Measurements from ENCODE around the gene POU3F4. TPM values are rescaled to one million over a fixed set of nuclear protein-coding genes. Genes with fewer than 3 reads are reported as not detected.

Gene POU3F4
- total and polyA plus RNA-seq, 7 donors, result not detected

- H3K27ac ChIP-seq, result no peak overlapping the region
Measured at GRCh38 chrX:83504721-83505479, 3.2 kb upstream of the POU3F4 start.

GRCh38 chrX:83508526-83509253 lies 600 bp downstream of the POU3F4 start:
- H3K4me3 ChIP-seq, result no peak overlapping the region
- intact Hi-C loops (cut with DNase I), result no loop called here
- H3K27me3 ChIP-seq (ENCODE audit: insufficient read depth in 3 of 3, low read length in 2 of 3), result peaks cover 3 to 87% (median 16%) of the 10 kb centered on the region in 3 donors
- DNase-seq, result no peak
- no peak overlapping the region for H3K27ac ChIP-seq
- no peaks in the 10 kb centered on the region for H3K4me1 ChIP-seq
- WGBS, 3 donors, result 1 to 34% (median 4%) methylated on average over 41 to 50 of the region's 50 CpGs
- H3K9me3 ChIP-seq, result no peaks in the 10 kb centered on the region
- H3K36me3 ChIP-seq (ENCODE audit: insufficient read depth in 1 of 2, low read depth in 1 of 2), result no peaks in the 10 kb centered on the region
- TF ChIP-seq CTCF (IDR thresholded peaks at IDR 0.05), result no peak
- no peak for ATAC-seq

More at GRCh38 chrX:83504721-83505479, 3.2 kb upstream of the POU3F4 start:
- 4 to 16% (median 6%) methylated on average over 11 of the region's 11 CpGs for WGBS, 3 donors
- intact Hi-C loops (cut with DNase I), result no loop called here
- peaks cover 3 to 71% (median 12%) of the 10 kb centered on the region in 3 donors for H3K27me3 ChIP-seq (ENCODE audit: insufficient read depth in 3 of 3, low read length in 2 of 3)
- no peak for TF ChIP-seq CTCF (IDR thresholded peaks at IDR 0.05)
- DNase-seq (no peak), ATAC-seq (no peak)
- H3K36me3 ChIP-seq (ENCODE audit: insufficient read depth in 1 of 2, low read depth in 1 of 2), result no peaks in the 10 kb centered on the region
- no peak overlapping the region for H3K4me3 ChIP-seq
- H3K4me1 ChIP-seq, result no peaks in the 10 kb centered on the region
- H3K9me3 ChIP-seq, result no peaks in the 10 kb centered on the region

- no peak for TF ChIP-seq CTCF (IDR thresholded peaks at IDR 0.05)
- H3K4me3 ChIP-seq, result no peak overlapping the region
- peaks cover 0 to 86% (median 16%) of the 10 kb centered on the region in 3 donors for H3K27me3 ChIP-seq (ENCODE audit: insufficient read depth in 3 of 3, low read length in 2 of 3)
- H3K36me3 ChIP-seq (ENCODE audit: insufficient read depth in 1 of 2, low read depth in 1 of 2), result no peaks in the 10 kb centered on the region
- H3K27ac ChIP-seq, result no peak overlapping the region
- H3K4me1 ChIP-seq, result no peaks in the 10 kb centered on the region
- 2 to 32% (median 2%) methylated on average over 16 of the region's 16 CpGs for WGBS, 3 donors
- intact Hi-C loops (cut with DNase I), result no loop called here
- DNase-seq (no peak), ATAC-seq (no peak)
- no peaks in the 10 kb centered on the region for H3K9me3 ChIP-seq
Measured at GRCh38 chrX:83509254-83509801, 1.2 kb downstream of the POU3F4 start.

- peaks cover 0 to 88% (median 16%) of the 10 kb centered on the region in 3 donors for H3K27me3 ChIP-seq (ENCODE audit: insufficient read depth in 3 of 3, low read length in 2 of 3)
Measured at GRCh38 chrX:83510510-83511062, 2.5 kb downstream of the POU3F4 start.

More at GRCh38 chrX:83510510-83511062, 2.5 kb downstream of the POU3F4 start:
- intact Hi-C loops (cut with DNase I), result no loop called here
- H3K27ac ChIP-seq, result no peak overlapping the region
- no peaks in the 10 kb centered on the region for H3K4me1 ChIP-seq
- DNase-seq, result no peak
- H3K4me3 ChIP-seq, result no peak overlapping the region
- 1 to 22% (median 3%) methylated on average over 23 to 36 of the region's 36 CpGs for WGBS, 3 donors
- no peak for TF ChIP-seq CTCF (IDR thresholded peaks at IDR 0.05)
- ATAC-seq, result no peak
- no peaks in the 10 kb centered on the region for H3K36me3 ChIP-seq (ENCODE audit: insufficient read depth in 1 of 2, low read depth in 1 of 2)
- H3K9me3 ChIP-seq, result no peaks in the 10 kb centered on the region
